HG02840 (cell line): ENCODE results near the gene YEATS4.
"Not testable (repeated sequence)": the region's sequence is repeated elsewhere in the genome, so short reads cannot be mapped to it uniquely, and the experiment has no call there.

Experiments
- ATAC-seq: cut with Tn5 transposase; IDR thresholded peaks from one replicate; pipeline ENCODE4 v1.9.1; 2021; ENCODE audit warnings: mild to moderate bottlenecking, moderate library complexity, moderate number of reproducible peaks; ENCODE audit not compliant: unreplicated experiment, low FRiP score

Gene YEATS4

GRCh38 chr12:69359531-69360347, at the start of gene YEATS4:
TSS of gene YEATS4 (plus strand) at chr12:69359743. CDS start at chr12:69359973, 230 bp downstream.
- ATAC-seq: peak; percentile 88

DNA sequence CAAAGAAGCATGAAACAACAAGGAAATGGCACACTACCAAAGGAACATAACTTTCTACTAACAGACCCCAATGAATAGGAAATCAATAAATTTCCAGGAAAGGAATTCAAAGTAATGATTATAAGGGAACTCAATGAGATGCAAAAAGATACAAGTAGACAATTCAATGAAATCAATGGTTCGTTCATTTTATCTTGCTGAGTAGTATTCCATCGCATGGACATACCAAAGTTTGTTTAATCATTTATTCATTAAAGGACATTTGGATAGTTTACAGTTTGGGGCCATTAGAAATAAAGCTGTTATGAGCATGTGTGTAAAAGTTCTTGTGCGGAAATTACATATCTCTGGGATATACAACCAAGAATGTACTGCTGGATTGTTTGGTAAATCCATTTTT, 46.3 kb upstream of the YEATS4 start:
- no peak for ATAC-seq

- not testable (repeated sequence) for ATAC-seq
Measured at GRCh38 chr12:69316784-69317183, 42.8 kb upstream of the YEATS4 start.

- not testable (repeated sequence) for ATAC-seq
Measured at GRCh38 chr12:69317233-69317632, 42.3 kb upstream of the YEATS4 start.

DNA sequence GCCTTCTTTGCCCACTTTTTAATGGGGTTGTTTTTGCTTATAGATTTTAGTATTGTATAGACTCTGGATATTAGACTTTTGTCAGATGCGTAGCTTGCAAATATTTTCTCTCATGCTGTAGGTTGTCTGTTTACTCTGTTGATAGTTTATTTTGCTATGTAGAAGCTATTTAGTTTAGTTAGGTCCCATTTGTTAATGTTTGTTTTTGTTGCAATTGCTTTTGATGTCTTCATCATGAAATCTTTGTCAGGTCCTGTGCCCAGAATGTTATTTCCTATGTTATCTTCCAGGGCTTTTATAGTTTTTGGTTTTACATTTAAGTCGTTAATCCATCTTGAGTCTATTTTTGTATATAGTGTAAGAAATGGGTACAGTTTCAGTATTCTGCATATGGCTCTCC, 41.3 kb upstream of the YEATS4 start:
- no peak for ATAC-seq

DNA sequence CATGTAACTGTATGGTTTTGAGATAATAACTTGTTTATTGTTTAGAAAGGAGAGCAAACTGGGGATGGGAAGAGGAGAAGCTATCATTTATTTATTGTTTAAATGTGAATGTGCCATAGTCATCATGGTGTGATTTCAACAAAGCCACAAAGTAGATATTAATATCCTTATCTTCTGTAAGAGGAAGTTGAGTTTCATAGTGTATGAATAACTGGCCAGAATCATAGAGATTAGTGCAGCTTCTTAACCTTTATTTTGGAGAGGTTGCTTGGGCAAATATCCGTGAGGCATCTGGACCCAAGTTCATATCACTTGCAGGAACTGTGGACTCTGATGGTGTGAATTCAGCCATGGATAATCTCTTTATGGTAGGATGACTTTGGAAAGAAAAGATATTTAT, 38.2 kb upstream of the YEATS4 start:
- no peak for ATAC-seq

DNA sequence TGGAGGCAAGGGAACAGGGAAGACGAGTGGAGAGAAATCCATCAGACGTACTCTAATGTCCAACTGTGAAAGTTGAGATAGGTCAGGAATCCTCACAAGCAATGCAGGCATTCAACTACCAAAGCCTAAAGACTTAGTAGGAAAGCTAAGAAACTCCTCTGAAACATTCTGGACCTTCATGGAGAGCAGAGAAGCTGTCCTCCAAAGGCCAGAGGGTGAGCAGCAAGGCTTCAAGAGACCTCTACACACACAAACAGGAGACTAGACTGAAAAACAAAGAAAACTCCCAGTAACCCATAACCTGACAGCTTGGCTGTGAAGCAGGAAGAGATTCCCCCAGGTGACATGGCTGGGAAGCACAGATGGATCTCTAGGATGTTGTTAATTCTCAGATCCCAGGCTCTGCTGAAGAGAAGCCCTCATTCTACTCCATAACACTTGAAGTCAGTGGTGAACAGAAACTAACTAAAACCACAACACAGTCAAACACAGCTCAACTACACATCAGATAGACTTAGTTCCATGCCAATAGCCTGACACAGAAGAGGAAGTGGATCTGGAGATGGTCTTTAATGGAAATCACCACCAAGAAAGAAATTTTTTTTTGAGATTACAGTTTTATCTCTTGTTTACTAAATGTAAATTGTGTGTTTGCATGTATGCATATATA, 34.6 kb upstream of the YEATS4 start:
- ATAC-seq: peak; percentile 90

DNA sequence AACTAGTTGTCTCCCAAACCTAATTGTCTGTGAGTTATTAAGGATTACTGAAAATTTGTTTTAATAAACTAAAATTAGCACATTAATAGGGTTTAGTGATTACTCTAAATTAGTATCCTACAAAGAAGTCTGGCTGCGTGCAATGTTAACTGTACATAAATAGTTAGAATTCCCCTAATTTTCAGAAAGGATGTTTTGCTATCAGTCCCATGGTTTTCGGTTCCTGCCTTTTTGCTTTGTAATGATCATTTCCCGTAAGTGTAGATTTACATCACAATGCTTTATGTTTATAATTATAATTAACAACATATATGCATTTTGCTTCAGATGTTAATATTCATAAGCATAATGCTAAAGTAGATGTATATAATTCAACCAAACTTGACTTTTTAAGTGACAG, 31.1 kb upstream of the YEATS4 start:
- no peak for ATAC-seq

- ATAC-seq: no peak
Measured at GRCh38 chr12:69329669-69330428, 29.7 kb upstream of the YEATS4 start.

GRCh38 chr12:69330475-69331473, 28.8 kb upstream of the YEATS4 start:
- peak; percentile 70 for ATAC-seq

DNA sequence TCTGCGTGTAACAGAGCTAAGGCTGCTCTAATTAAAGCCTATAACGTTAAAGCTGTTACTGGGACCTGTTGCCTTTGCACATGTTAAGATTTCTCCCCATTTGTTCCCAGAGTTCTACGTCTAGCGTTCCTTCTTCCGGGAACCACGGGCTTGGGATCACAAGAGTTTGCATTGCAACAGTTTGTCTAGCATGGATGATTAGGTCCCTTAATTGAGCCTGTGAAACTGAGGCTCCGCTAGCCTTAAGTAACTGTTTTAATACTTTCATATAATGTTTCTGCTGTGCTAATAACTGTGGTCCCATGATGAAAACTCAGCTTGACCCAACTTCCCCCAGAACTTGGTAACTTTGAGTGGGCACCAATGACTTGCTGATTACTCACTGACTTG, 28.0 kb upstream of the YEATS4 start:
- no peak for ATAC-seq

GRCh38 chr12:69331909-69332684, 27.4 kb upstream of the YEATS4 start:
- ATAC-seq: no peak

GRCh38 chr12:69332815-69333358, 26.7 kb upstream of the YEATS4 start:
- no peak for ATAC-seq

- no peak for ATAC-seq
Measured at GRCh38 chr12:69334158-69334557, 25.4 kb upstream of the YEATS4 start.

DNA sequence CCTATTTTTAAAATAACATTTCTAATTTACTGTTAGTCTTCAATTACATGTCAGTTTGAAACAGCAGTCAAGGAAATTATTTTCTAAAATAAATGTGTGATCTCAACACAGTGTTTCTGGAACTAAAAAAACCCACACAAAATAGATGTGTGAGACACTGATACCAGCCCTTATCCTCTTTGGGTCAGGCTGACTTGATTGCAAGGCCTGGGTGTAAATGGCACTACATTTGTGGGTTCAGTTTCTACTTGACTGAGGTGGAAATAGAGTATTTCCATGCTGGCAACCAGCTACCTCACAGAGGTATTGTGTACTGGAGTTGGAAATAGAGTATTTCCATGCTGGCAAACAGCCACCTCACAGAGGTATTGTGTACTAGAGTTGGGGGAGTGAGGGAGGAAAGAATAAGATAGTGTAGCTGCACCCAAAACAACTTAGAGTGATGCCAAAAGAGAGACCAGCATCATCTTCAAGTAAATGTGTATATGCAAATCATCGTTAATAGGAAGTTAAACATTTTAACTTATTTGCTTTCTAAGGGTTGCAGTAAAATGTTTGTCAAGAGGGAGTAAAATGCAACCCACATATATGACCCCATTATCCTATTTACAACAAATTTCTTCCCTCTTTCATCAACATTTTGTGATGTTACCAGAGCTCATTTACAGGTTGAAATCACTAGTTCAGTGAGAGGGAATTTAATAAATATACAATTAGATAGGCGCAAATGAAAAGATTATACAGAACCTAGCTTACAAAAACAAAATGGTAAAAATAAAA, 22.0 kb upstream of the YEATS4 start:
- ATAC-seq: no peak

DNA sequence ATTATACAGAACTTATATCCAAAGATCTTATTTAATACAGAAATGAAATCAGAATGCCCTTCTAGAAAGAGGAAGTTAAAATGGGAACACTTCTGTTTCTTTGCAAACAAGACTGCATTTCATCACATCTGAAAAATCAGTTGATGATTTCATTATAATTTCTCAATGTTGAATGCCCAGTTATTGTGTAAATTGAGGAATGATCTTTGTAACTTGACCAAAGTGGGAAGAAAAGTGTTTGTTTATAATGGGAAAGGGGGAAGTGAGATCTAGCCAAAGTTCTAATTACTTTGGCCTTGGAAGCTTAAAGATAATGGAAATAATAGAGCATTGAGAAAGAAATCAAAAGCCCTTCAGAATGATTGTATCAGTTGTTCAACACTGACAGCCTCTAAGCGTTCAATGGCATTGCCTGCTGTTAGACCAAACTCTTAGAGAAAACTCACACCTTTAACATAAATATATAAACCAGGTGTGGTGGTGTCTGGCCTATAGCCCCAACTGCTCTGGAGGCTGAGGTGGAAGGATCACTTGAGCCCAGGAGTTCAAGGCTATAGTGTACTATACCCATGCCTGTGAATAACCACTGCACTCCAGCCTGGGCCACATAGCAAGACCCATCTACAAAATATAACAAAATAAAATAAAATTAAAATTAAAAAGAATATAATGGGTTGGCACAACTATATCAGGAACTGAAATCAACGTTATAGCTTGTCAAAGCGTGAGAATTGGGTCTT, 21.3 kb upstream of the YEATS4 start:
- no peak for ATAC-seq

GRCh38 chr12:69338936-69339335, 20.6 kb upstream of the YEATS4 start:
- no peak for ATAC-seq

DNA sequence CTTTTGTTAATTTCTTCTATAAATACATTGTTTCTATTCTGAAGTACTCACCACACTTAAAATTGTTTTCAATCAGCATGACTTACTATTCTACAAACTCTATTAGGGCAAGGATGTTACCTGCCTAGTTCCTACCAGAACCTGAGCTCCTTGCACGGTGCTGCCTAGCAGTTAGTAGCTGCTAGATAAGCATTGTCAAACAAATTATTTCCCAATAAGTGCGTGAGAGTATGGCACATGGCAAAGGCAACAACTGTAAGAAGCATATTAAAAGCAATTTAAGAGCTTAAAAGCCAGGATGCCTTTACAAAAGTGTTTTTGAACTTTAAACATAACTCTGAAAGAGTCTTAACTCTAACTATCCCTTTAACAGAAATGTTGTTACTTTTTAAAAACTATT, 19.5 kb upstream of the YEATS4 start:
- no peak for ATAC-seq
